NCI-H69 (cell line): ENCODE results near the gene CRYBG1.

Experiments
- DNase-seq: peaks from one replicate; lab custom pipeline; 2025; lab: John Stamatoyannopoulos, UW

The CRYBG1 gene, protein sequence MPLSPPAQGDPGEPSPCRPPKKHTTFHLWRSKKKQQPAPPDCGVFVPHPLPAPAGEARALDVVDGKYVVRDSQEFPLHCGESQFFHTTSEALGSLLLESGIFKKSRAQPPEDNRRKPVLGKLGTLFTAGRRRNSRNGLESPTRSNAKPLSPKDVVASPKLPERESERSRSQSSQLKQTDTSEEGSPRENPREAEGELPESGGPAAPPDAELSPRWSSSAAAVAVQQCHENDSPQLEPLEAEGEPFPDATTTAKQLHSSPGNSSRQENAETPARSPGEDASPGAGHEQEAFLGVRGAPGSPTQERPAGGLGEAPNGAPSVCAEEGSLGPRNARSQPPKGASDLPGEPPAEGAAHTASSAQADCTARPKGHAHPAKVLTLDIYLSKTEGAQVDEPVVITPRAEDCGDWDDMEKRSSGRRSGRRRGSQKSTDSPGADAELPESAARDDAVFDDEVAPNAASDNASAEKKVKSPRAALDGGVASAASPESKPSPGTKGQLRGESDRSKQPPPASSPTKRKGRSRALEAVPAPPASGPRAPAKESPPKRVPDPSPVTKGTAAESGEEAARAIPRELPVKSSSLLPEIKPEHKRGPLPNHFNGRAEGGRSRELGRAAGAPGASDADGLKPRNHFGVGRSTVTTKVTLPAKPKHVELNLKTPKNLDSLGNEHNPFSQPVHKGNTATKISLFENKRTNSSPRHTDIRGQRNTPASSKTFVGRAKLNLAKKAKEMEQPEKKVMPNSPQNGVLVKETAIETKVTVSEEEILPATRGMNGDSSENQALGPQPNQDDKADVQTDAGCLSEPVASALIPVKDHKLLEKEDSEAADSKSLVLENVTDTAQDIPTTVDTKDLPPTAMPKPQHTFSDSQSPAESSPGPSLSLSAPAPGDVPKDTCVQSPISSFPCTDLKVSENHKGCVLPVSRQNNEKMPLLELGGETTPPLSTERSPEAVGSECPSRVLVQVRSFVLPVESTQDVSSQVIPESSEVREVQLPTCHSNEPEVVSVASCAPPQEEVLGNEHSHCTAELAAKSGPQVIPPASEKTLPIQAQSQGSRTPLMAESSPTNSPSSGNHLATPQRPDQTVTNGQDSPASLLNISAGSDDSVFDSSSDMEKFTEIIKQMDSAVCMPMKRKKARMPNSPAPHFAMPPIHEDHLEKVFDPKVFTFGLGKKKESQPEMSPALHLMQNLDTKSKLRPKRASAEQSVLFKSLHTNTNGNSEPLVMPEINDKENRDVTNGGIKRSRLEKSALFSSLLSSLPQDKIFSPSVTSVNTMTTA (N-terminal part only)

DNA sequence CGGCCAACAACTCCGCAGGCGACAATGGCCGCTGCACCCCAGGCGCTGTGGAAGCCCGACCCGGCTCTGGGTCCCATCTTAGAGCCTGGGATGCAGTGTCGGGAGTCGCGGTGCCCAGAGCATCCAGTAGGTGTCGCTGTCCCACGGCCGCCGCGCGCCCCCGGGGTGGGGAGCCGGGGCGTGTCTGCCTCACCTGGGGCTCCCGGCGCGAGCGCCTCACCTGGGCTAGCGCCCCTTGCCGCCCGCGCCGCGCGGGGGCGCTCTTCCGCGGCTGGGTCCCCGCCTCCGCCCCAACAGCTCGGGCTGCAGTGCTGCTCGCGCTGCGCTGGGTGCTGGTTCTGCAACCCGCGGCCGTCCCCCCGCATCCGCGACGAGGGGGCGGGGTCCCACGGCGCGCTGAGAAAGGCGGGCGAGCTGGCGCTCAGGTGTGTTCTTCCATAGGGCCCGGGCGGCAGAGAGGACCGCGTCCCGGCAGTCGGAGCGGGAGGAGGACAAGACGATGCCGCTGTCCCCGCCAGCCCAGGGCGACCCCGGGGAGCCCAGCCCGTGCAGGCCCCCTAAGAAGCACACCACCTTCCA, at the start of gene CRYBG1:
Gene CRYBG1, plus strand, starts transcription at position 308 of the 579 bp plus-strand sequence. Its CDS starts 192 bp downstream, at position 500.
- peak; percentile 91 for DNase-seq

DNA sequence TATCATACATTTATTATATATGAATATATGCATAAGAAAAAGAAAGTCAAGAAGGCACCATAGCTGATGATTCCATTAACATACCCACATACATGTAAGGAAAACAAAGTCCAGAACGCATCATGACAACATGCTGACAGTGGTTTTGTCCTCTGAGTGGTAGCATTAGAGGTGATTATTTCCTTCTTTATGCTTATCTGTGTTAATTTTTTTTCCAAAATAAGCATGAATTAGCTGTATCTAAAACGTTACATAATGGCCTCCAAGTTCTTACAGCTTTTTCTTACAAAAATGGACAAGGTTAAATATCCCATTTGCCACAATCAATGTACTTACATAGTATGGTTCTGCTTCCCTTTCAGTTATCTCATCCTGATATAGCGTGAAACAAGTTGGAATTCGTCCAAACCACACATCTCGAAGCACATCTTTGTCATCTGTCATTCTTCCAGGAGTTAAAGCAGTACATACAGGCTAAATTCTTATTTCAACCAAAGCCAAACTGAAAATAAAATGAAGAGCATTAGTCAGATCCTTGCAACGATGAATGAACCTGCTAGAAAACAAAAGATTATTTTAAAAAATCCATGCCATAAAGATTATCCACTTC, 44.6 kb upstream of the CRYBG1 start:
- no peak for DNase-seq

DNA sequence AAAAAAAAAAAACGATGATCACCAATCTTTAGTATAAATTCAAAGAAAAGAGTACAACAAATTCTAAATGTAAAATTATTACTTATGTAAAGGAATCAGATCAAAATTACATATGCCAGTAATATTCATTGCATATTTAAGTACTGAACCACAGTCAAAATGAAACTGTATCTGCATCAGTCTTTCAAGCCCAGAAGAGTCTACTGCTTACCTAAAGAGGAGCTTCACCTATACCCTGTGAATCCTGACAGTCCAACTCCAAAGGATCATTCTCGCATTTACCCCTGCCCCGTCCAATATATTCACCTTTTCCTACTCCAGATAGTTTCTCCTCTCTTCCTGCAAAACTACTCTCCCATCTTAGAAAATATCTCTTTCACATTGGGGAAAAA, 44.1 kb upstream of the CRYBG1 start:
- no peak for DNase-seq

DNA sequence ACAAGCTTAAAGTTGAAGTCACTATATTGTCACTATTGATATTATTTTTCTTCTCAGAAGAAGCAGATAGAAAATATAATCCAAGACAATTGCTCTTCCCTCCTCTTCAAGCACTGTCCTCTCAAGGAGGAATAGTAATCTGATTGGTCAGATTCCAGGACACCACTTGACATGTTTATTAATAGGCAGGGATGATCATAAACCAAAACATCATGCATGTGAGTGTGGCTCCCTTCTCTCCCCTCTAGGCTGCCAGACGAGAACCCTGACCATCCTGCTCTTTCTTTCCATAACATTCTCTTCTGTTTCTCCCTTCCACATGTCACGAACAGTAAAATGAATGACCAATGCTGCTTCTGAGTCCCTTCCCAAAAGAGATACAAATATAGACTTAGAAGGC, 42.5 kb upstream of the CRYBG1 start:
- DNase-seq = no peak

DNA sequence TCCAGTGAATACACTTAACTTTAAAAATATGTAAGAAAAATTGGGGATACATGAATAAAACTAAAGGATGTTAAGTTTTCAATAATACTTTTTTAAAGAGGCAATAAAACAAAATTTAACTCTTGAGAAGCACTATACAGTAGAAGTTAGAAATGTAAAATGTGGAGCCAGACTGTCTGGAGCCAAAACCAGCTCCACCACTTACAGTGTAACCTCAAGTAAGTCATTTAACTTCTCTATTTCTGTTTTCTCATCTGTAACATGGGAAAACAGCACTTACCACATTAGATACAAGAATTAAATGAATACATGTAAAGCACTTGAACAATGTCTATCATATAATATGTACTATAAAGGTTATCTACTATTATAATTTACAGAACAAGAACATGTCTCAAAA, 41.7 kb upstream of the CRYBG1 start:
- DNase-seq = no peak

DNA sequence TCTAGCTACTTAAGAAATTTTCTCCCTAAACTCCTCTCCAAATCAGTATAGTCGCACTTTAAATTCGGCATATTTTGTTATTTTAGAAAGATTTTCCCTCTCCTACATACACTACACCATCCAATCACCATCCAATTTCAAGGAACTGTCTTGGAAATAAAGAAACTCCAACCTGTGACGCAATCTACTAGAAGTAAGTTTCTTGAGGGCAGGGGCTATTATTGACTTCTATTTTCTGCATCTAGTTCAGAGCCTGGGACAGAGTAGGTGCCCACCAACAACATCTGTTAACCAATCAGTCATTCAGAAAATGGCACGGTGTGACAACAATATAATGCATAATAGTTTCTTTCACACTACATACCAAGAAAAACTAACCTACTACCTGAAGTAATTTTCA, 38.6 kb upstream of the CRYBG1 start:
- no peak for DNase-seq

DNA sequence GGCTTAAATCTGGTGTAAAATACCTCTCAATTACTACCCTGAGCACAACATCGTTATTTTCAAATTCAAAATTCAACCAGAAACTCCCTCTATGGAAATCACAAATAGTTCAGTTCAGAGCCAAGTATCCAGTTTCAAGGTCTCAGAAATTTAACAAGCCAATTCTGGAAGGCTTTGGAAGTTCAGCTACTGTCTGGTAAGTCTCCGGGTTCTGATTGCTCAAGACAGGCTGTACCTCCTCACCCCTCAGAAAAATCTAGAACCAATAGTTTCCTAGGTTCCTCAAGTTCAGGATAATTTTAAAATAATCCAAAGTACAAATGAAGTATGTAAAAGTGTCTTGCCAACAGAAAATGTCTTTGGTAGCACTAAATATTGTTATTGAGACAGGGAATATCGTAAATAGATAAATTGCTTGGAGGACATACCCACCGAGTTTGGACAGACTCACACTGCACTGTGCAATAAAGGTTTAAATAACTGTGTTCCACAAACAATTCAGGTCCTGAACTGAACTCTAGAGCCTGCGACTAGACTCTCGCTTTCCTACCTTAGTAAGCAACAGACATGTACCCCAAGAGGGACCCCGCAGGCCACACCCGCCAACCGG, 35.7 kb upstream of the CRYBG1 start:
- peak; percentile 21 for DNase-seq

DNA sequence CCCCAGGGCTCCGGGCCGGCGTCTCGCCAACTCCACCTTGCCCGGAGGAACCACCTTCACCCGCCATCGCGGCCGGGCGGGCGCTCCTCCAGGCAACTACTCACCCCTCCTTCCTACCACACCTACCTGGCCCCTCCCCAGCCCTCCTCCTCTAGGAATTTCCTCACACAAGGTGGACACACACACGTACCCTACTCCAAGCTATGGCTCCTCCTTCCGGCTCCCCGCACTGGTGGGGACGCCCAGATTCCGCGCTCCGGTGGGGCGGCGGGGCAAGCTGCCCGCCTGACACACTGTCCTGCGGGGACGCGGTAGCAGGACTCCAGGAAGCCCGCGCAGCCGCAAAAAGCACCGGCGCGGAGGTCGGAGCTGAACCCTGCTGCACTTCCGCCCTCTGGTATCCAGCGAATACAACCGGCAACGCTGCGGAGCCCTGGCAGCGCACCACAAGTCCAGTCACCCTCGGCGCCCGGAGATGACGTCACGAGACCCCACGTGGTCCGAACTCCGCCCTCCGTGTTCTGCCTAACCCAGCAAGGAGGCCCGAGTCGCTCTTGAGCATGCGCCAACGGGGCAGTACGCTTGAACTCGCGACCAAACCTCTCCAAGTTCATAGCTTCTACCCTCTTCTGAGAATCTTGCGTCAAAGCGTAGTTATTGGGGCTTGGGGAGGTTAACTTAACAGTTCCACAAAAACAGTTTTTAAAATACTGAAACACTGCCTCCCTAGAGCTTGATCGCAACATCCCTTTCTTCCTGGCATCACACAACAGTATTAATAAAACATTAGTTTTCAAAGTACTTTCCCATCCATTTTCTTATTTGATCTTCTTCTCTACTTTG, 35.0 kb upstream of the CRYBG1 start, which contains the start of gene ATG5:
Gene ATG5, minus strand, starts transcription at position 425 of the 843 bp plus-strand sequence. CDS start 9,552 bp downstream, outside the sequence.
- peak; percentile 99 for DNase-seq

DNA sequence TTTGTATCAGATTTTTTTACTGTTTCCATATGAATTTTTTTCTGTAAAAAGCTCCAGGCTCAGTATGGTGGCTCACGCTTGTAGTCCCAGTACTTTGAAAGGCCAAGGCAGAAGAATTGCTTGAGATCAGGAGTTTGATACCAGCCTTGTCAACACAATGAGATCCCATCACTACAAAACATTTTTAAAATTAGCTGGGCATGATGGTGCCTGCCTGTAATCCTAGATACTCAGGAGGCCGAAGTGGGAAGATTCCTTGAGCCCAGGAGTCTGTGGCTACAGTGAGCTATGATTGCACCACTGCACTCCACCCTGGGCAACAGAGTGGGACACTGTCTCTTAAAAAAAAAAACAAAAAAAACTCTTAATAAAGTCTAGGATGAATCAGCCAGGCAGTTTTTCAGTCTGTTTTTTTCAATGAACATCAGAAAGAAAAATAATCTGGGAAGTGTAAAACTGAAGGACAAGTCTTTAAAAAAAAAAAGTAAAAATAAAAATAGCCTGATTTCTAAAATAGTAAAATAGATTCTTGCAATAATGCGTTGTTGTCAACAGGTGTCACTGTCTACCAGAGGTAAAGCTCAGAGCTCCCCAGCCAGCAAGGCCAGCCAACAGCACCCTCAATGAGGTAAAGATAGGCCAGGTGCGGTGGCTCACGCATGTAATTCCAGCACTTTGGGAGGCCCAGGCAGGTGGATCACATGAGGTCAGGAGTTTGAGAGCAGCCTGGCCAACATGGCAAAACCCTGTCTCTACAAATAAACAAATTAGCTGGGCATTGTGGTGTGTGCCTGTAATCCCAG, 25.7 kb upstream of the CRYBG1 start:
- peak; percentile 77 for DNase-seq

DNA sequence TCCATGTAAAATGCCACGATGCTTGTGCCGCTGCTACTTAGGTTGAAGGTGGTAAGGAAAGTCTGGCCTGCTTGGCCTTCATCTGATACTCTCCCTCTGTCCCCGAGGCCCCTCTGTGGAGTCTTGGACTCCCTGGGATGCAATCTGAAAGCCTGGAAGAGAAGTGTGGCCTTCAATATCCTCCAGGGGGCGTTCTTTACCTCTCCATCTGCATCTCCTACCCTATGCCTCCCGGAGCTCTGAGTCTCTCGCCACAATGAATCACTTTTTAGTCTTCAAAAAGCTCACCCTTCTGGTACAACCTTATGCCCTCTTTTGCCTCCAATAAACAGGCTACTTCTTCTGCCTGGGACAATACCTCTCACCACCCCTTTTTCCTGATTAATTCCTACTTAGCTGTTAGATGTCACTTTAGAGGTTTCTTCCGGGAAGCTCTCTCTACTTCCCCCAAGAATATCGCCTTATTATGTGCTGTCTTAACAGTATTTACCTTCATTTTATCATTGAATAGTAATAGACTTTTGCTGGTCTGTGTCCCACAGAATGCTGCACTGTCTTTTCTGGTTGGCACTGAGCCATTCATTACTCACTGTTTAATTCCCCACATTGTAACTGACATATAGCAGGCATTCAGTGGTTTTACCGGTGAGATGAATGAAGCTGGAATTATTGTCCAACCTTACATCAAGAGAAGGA, 21.0 kb upstream of the CRYBG1 start:
- DNase-seq = peak; percentile 90

DNA sequence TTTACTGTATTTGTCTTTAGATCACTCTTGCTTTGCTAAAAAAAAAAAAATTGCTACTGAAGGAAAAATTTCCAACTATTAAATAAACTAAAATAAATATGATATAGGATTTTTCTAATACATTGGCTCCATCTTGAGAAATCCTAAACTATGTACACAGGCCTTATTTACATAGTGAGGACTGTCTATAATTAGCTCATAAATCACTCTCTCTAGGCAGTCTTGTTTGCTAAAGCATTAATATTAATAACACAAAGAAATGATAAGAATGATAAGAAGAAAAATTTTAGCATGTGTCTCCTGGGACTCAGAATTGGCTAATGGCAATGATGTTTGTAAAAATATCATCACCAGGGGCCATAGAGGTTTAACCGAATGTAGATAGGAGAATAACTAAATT, 13.3 kb upstream of the CRYBG1 start:
- peak; percentile 71 for DNase-seq

DNA sequence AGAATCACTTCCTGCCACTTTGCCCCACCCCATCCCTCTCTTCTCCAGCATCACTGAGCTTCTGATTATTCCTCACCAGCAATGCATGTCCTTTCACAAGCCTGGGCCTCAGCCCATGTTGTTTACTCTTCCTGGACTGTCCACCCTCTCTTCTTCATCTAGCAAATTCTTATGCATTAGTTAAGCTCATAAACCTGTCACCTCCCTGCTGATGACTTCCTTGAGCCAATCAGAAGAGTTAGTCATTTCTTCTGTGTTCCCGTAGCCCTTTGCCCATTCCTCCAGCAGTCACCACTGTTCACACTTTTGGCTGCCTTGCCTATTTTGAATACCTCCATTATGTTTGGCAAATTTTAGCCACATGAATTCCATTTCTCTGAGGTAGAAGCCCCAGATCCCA, 4.1 kb upstream of the CRYBG1 start:
- DNase-seq = no peak

DNA sequence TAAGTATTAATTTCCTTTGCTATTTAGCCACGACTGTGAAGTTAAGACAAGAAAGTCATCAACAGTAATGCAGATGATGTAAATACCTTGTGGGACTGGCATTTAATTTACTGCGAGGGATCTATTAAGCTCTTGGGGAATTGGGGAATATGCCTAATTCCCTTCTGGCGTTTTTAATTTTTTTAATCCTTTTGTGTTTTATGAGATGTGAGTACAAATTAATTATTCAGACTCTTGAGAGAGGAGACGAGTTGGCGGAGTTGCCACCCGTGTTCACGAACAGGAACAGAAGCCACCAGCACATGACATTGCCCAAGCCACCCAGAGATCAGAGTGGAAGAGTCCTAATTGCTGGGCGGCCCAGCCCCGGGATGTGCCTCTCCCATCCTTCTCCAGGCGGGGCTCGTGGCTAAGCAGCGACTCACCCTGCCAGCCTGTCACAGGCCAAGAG, 533 bp upstream of the CRYBG1 start:
- DNase-seq = no peak

DNA sequence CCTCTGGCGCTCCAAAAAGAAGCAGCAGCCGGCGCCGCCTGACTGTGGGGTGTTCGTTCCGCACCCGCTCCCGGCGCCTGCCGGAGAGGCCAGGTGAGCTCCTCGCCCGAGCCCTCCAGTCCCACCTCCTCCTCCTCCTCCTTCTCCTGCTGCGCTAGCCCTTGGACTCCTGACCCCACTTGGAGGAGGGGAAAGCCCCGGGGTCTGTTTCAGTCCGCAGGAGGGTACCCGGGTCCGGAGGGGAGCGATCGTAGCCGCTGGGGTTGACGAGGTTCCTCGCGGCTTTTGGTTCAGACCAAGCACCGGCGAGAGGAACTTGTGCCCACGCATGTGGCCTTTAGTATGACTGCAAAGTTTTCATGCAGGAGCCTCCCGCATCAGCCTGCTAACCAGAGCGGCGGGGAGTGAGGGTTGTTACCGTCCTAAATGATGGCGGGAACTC, 493 bp downstream of the CRYBG1 start:
- peak; percentile 63 for DNase-seq

DNA sequence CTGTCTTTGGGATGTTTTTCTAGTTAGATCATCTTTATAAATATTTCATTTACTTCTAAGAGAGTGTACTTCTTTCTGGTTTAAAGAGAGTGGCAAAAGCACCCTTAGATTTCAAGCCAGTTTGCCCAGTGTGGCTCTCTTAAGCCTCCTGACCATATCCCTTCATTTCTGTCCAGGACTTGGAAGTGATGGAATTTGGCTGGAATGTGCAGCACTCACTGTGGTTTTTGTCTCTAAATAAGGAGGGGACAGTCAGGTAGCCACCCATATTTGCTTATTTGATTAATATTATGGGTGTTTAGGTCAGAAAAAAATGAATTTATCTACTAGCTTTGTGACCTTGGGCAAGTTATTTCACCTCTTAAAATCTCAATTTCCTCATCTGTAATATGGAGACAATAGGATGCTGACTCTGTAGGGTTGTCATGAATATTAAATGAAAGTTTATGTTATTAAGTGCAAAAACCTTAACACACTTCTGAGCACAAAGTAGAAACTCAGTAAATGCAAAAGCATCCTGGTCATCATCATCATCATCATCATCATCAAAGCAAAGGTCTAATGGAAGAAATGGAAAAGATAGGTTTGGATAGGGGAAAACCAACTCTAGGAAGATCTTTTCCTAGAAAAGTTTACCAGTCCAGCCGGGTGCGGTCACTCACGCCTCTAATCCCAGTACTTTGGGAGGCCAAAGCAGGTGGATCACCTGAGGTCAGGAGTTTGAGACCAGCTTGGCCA, 3.1 kb downstream of the CRYBG1 start:
- no peak for DNase-seq

DNA sequence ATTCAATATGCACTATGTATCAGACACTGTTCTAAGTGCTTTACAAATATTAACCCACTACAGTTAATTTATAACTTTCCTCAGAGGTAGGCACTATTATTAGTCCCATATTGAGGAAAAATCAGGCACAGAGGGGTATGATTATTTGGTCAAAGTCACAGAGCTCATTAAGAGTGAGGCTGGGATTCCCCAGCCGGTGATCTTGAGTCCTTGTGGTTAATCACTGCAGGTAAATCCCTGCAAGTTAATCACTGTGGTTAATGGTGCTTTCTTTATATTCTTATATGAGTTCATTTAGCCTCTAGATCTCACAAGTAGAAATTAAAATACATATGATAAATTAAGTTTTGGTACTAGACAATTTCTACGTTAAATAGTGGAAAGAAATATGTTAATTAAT, 9.2 kb downstream of the CRYBG1 start:
- DNase-seq = no peak

DNA sequence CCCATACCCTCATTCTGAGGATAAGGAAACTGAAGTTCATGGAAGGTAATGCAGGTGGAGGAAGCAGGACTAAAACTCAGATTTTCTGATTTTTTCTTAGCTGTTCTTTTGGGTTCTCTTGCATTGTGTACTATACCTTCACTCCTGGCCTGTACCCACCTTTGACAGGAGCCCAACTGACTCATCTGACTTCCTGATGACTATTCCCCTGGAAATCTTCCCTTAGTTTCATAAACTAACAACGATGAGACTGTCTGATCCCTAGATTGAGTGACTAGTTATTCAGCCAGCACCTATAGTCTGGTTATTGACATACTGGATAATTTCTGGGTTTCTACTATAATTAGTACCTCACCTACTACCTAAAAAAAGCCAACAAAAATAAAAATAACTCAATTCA, 10.1 kb downstream of the CRYBG1 start:
- DNase-seq = no peak
